ENCODE data around the gene STMP1.

STMP1 gene

GRCh38 chr7:135715673-135716072, 53.4 kb downstream of the STMP1 start:
- no peaks in the 10 kb centered on the region for H3K36me3 Mint-ChIP-seq (ENCODE audit: low read depth)
- ATAC-seq (no peak), DNase-seq (no peak)
- H3K9me3 Mint-ChIP-seq = no peaks in the 10 kb centered on the region
- H3K4me3 Mint-ChIP-seq = no peak overlapping the region
- no peaks in the 10 kb centered on the region for H3K4me1 Mint-ChIP-seq
- H3K27me3 Mint-ChIP-seq = peaks cover 4% of the 10 kb centered on the region
- H3K27ac Mint-ChIP-seq = no peak overlapping the region

GRCh38 chr7:135716677-135717238, 54.4 kb downstream of the STMP1 start:
- Mint-ChIP-seq H3K27me3 (peaks cover 4% of the 10 kb centered on the region), H3K9me3 (no peaks in the 10 kb centered on the region), H3K4me1 (no peaks in the 10 kb centered on the region), H3K4me3 (no peak overlapping the region), H3K27ac (no peak overlapping the region), H3K36me3 (ENCODE audit: low read depth) (no peaks in the 10 kb centered on the region)
- DNase-seq = no peak
- ATAC-seq = no peak

- no peak overlapping the region for H3K4me3 Mint-ChIP-seq
- no peaks in the 10 kb centered on the region for H3K4me1 Mint-ChIP-seq
- no peaks in the 10 kb centered on the region for H3K36me3 Mint-ChIP-seq (ENCODE audit: low read depth)
- no peak for ATAC-seq
- DNase-seq = no peak
- H3K27me3 Mint-ChIP-seq = peaks cover 4% of the 10 kb centered on the region
- H3K27ac Mint-ChIP-seq = no peak overlapping the region
- no peaks in the 10 kb centered on the region for H3K9me3 Mint-ChIP-seq
Observed at GRCh38 chr7:135717693-135718092, 55.4 kb downstream of the STMP1 start.

GRCh38 chr7:135718219-135718618, 55.9 kb downstream of the STMP1 start:
- no peak for DNase-seq
- Mint-ChIP-seq H3K27me3 (peaks cover 4% of the 10 kb centered on the region), H3K4me1 (no peaks in the 10 kb centered on the region), H3K9me3 (no peaks in the 10 kb centered on the region), H3K4me3 (no peak overlapping the region), H3K36me3 (ENCODE audit: low read depth) (no peaks in the 10 kb centered on the region), H3K27ac (no peak overlapping the region)
- no peak for ATAC-seq

GRCh38 chr7:135718794-135719437, 56.6 kb downstream of the STMP1 start:
- Mint-ChIP-seq H3K9me3 (no peaks in the 10 kb centered on the region), H3K36me3 (ENCODE audit: low read depth) (no peaks in the 10 kb centered on the region)

GRCh38 chr7:135719688-135720087, 57.4 kb downstream of the STMP1 start:
- Mint-ChIP-seq H3K27ac (no peak overlapping the region), H3K4me3 (no peak overlapping the region), H3K36me3 (ENCODE audit: low read depth) (no peaks in the 10 kb centered on the region), H3K4me1 (no peaks in the 10 kb centered on the region), H3K9me3 (no peaks in the 10 kb centered on the region), H3K27me3 (peaks cover 4% of the 10 kb centered on the region)
- ATAC-seq (no peak), DNase-seq (no peak)

More at GRCh38 chr7:135718794-135719437, 56.6 kb downstream of the STMP1 start:
- H3K27ac Mint-ChIP-seq = no peak overlapping the region
- H3K4me1 Mint-ChIP-seq = no peaks in the 10 kb centered on the region
- H3K4me3 Mint-ChIP-seq = no peak overlapping the region
- DNase-seq (no peak), ATAC-seq (no peak)
- H3K27me3 Mint-ChIP-seq = peaks cover 4% of the 10 kb centered on the region

- Mint-ChIP-seq H3K4me1 (no peaks in the 10 kb centered on the region), H3K36me3 (ENCODE audit: low read depth) (no peaks in the 10 kb centered on the region), H3K4me3 (no peak overlapping the region), H3K27ac (no peak overlapping the region), H3K9me3 (no peaks in the 10 kb centered on the region), H3K27me3 (peaks cover 4% of the 10 kb centered on the region)
- ATAC-seq (no peak), DNase-seq (no peak)
Observed at GRCh38 chr7:135721198-135721820, 59.0 kb downstream of the STMP1 start.

- DNase-seq = no peak
- H3K27ac Mint-ChIP-seq = no peak overlapping the region
- H3K27me3 Mint-ChIP-seq = peaks cover 4% of the 10 kb centered on the region
- no peaks in the 10 kb centered on the region for H3K36me3 Mint-ChIP-seq (ENCODE audit: low read depth)
- ATAC-seq = no peak
- H3K4me3 Mint-ChIP-seq = no peak overlapping the region
- H3K4me1 Mint-ChIP-seq = no peaks in the 10 kb centered on the region
- no peaks in the 10 kb centered on the region for H3K9me3 Mint-ChIP-seq
Observed at GRCh38 chr7:135723411-135723810, 61.1 kb downstream of the STMP1 start.

Measured in activated naive CD8-positive, alpha-beta T cell treated with anti-CD3 and anti-CD28 coated beads, Interleukin-2, amount 50 U/mL, for 24 hours (primary cell).